ENCODE data around the gene JARID2.

DNA sequence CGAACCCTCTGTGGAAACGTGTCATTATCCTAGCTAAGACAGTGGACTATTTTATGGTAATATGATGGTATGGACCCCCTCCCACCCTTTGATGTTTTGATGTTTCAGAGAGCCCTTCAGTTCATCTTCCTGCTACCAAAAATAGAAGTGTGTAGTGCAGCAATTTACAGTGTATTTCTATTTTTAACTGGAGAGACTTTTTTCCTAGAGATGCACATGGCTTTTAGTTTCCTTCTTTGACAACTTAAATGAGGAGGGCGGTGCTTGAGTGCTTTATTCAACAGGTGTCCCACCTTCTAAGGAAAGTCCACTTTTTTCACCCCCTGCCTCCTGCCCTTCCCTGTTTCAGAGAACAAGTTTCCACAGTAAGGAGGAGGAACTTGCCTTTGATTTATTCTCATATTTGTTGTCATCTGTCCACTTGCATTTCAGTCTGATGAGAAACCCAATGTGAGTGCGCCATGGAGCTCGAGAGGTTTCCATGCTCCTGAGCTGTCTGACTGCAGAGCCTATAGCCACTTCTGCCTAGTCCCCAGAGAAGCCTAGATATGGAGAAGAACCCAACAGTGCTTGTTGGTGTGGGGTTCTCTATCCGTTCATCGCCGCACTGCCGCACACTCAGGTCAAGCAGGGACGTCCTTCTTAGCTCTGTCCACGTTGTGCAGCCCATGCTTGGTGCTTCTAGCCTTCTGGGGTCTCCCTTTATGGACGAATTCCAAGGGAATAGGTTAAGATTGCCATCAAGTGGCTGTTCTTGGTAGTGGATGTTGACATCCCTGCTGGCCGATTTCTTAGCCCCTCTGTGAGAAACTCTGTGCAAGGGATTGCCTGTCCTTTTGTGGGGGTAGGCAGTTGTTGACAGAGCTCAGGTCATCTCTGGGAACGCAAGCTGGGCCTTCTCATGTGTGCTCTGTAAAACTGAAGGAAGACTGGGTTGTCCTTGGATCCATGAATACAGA, 144.2 kb downstream of the JARID2 start:
- TF ChIP-seq, protein P1, sequence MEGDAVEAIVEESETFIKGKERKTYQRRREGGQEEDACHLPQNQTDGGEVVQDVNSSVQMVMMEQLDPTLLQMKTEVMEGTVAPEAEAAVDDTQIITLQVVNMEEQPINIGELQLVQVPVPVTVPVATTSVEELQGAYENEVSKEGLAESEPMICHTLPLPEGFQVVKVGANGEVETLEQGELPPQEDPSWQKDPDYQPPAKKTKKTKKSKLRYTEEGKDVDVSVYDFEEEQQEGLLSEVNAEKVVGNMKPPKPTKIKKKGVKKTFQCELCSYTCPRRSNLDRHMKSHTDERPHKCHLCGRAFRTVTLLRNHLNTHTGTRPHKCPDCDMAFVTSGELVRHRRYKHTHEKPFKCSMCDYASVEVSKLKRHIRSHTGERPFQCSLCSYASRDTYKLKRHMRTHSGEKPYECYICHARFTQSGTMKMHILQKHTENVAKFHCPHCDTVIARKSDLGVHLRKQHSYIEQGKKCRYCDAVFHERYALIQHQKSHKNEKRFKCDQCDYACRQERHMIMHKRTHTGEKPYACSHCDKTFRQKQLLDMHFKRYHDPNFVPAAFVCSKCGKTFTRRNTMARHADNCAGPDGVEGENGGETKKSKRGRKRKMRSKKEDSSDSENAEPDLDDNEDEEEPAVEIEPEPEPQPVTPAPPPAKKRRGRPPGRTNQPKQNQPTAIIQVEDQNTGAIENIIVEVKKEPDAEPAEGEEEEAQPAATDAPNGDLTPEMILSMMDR (IDR thresholded peaks at IDR 0.05; ENCODE audit: insufficient read depth, low read length, poor library complexity, severe bottlenecking), result peak; percentile 27
- TF ChIP-seq EZH2phosphoT487 (conservative IDR thresholded peaks at IDR 0.05; ENCODE audit: low read length), result no peak

Measured in SU-DHL-6 (cell line).